Tibial artery (tissue), 4 donors: ENCODE results near the gene TTYH1.

Experiments
- DNase-seq, 2 donors: peaks; one replicate each; pipeline ENCODE4 v3.0.0-alpha.2; 2019
- H3K27ac ChIP-seq, 2 donors: fragments of 200-600 bp; sonication (generic) in 1 of 2; 1 replicate in 1 of 2; 2 replicates in 1 of 2; pipeline ENCODE4 v1.5.1; 2018 to 2019; ENCODE audit warnings: mild to moderate bottlenecking in 1 of 2
- H3K27me3 ChIP-seq, 2 donors: fragments of 200-600 bp; sonication (generic) in 1 of 2; one replicate each; pipeline versions ENCODE4 v1.5.1 to v1.6.0; 2016 to 2019
- H3K36me3 ChIP-seq, 3 donors: fragments of 200-600 bp; sonication (generic) in 2 of 3; one replicate each; pipeline ENCODE4 v1.5.1; 2016 to 2019; ENCODE audit warnings: mild to moderate bottlenecking in 2 of 3
- H3K4me1 ChIP-seq, 4 donors: fragments of 200-600 bp; sonication (generic) in 2 of 4; 1 replicate in 3 of 4; 2 replicates in 1 of 4; pipeline ENCODE4 v1.5.1; 2016 to 2019
- H3K4me3 ChIP-seq, 2 donors: fragments of 200-600 bp; sonication (generic) in 1 of 2; 1 replicate in 1 of 2; 2 replicates in 1 of 2; pipeline ENCODE4 v1.5.1; 2018 to 2019; ENCODE audit warnings: mild to moderate bottlenecking in 2 of 2
- H3K9me3 ChIP-seq, 3 donors: fragments of 200-600 bp; sonication (generic) in 1 of 3; one replicate each; pipeline ENCODE4 v1.5.1; 2016 to 2019
- CTCF ChIP-seq, 2 experiments: fragments of 200-600 bp in 1 of 2; fragments of 450-650 bp in 1 of 2; IDR thresholded peaks; one replicate each; pipeline ENCODE4 v1.5.1; 2017 to 2019; ENCODE audit warnings: antibody characterized with exemption in 2 of 2, mild to moderate bottlenecking in 1 of 2, moderate library complexity in 1 of 2
- intact Hi-C: fragments of 100-400 bp; cut with DNase I; formaldehyde crosslinking; loops from one replicate; pipeline ENCODE4 v1.15.0; 2023; ENCODE audit warnings: low total_unique reads

Gene TTYH1

GRCh38 chr19:54418930-54419800 lies 3.9 kb downstream of the TTYH1 start:
- DNase-seq: no peak
- Histone ChIP-seq H3K4me1 (peaks cover 0 to 25% (median 6%) of the 10 kb centered on the region in 4 donors), H3K4me3 (no peak overlapping the region), H3K9me3 (no peaks in the 10 kb centered on the region), H3K27ac (no peak overlapping the region), H3K27me3 (peaks cover 0 to 92% of the 10 kb centered on the region in 2 donors), H3K36me3 (no peaks in the 10 kb centered on the region)
- TF ChIP-seq CTCF (IDR thresholded peaks at IDR 0.05): no peak
- intact Hi-C loops: no loop called here

- intact Hi-C loops: no loop called here
- H3K27me3 ChIP-seq: peaks cover 0 to 85% of the 10 kb centered on the region in 2 donors
These were observed 4.8 kb downstream of the TTYH1 start for GRCh38 chr19:54420068-54420382.

GRCh38 chr19:54420383-54421168 lies 5.3 kb downstream of the TTYH1 start:
- intact Hi-C loops: no loop called here
- DNase-seq: no peak
- Histone ChIP-seq H3K27ac (no peak overlapping the region), H3K4me1 (peaks cover 0 to 18% (median 6%) of the 10 kb centered on the region in 4 donors), H3K9me3 (no peaks in the 10 kb centered on the region), H3K36me3 (no peaks in the 10 kb centered on the region), H3K4me3 (no peak overlapping the region), H3K27me3 (peaks cover 0 to 83% of the 10 kb centered on the region in 2 donors)
- TF ChIP-seq CTCF (IDR thresholded peaks at IDR 0.05): no peak

More at GRCh38 chr19:54420068-54420382, 4.8 kb downstream of the TTYH1 start:
- H3K27ac ChIP-seq: no peak overlapping the region
- no peaks in the 10 kb centered on the region for H3K9me3 ChIP-seq
- no peak for DNase-seq
- no peaks in the 10 kb centered on the region for H3K36me3 ChIP-seq
- no peak overlapping the region for H3K4me3 ChIP-seq
- H3K4me1 ChIP-seq: peaks cover 0 to 24% (median 6%) of the 10 kb centered on the region in 4 donors
- no peak for TF ChIP-seq CTCF (IDR thresholded peaks at IDR 0.05)

GRCh38 chr19:54421169-54421516 lies 5.9 kb downstream of the TTYH1 start:
- DNase-seq: no peak
- H3K27me3 ChIP-seq: peaks cover 0 to 83% of the 10 kb centered on the region in 2 donors
- peaks cover 0 to 18% (median 6%) of the 10 kb centered on the region in 4 donors for H3K4me1 ChIP-seq
- H3K27ac ChIP-seq: no peak overlapping the region
- H3K9me3 ChIP-seq: no peaks in the 10 kb centered on the region
- TF ChIP-seq CTCF (IDR thresholded peaks at IDR 0.05): no peak
- no peaks in the 10 kb centered on the region for H3K36me3 ChIP-seq
- H3K4me3 ChIP-seq: no peak overlapping the region
- intact Hi-C loops: no loop called here

GRCh38 chr19:54421521-54421920 lies 6.3 kb downstream of the TTYH1 start:
- no peaks in the 10 kb centered on the region for H3K36me3 ChIP-seq
- no peak for TF ChIP-seq CTCF (IDR thresholded peaks at IDR 0.05)
- no peak for DNase-seq
- no peak overlapping the region for H3K4me3 ChIP-seq
- peaks cover 0 to 83% of the 10 kb centered on the region in 2 donors for H3K27me3 ChIP-seq
- no peak overlapping the region for H3K27ac ChIP-seq
- no peaks in the 10 kb centered on the region for H3K9me3 ChIP-seq
- intact Hi-C loops: no loop called here
- H3K4me1 ChIP-seq: peaks cover 0 to 15% (median 6%) of the 10 kb centered on the region in 4 donors
